Activated CD8-positive, alpha-beta memory T cell treated with anti-CD3 and anti-CD28 coated beads, Interleukin-2, amount 50 U/mL, for 1 hour (primary cell): ENCODE measurements around the gene ZBTB21.
"Not testable (repeated sequence)": the region's sequence is repeated elsewhere in the genome, so short reads cannot be mapped to it uniquely, and the experiment has no call there.

ENCODE experiments used
- DNase-seq: peaks from one replicate; pipeline ENCODE4 v3.0.0-alpha.2; 2020; ENCODE audit errors: extremely low read depth

ZBTB21 gene

GRCh38 chr21:41952568-41953248 lies 57.5 kb downstream of the ZBTB21 start:
- no peak for DNase-seq

- DNase-seq = no peak
Observed at GRCh38 chr21:41951876-41952567, 58.1 kb downstream of the ZBTB21 start.

DNA sequence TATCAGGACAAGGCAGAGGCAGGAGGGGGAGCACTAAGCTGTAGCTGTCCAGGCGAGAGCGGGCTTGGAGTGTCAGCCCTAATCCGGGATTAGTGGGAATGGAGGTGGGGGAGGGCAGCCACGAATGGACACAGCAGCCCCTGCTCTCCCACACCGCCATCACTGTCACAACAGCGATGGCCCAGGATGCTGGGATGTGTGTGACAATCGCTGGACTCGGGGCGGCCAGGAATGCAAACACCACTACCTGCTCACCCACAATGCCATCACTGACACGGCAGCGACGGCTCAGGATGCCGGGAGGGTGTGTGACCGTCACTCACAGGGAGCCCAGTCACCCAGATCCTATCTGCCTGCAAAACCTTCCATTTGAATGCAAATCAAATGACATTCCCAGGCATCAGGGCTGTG lies 59.2 kb downstream of the ZBTB21 start:
- DNase-seq = no peak

DNA sequence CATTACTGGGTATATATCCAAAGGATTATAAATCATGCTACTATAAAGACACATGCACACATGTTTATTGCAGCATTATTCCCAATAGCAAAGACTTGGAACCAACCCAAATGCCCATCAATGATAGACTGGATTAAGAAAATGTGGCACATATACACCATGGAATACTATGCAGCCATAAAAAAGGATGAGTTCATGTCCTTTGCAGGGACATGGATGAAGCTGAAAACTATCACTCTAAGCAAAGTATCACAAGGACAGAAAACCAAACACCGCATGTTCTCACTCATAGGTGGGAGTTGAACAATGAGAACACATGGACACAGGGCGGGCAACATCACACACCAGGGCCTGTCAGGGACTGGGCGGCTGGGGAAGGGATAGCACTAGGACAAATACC lies 60.5 kb downstream of the ZBTB21 start:
- DNase-seq = not testable (repeated sequence)

GRCh38 chr21:41948901-41949300 lies 61.3 kb downstream of the ZBTB21 start:
- no peak for DNase-seq

GRCh38 chr21:41948078-41948895 lies 61.9 kb downstream of the ZBTB21 start:
- DNase-seq = no peak

DNA sequence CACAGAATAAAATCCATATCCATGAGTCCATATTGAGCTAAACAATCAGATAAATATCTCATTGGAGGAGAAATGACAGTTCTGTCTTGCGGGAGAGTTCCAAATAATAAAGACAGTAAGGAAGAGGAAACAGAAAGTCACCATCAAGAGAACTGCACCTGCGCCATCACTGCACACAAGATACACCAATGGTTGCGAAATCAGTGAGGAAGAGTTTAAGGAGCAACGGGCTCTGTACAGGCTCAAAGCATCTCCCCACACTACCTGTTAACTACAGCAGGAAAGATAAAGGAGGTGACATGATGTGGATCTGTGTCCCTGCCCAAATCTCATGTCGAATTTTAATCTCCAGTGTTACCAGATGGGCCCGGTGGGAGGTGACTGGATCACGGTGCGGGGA lies 64.2 kb downstream of the ZBTB21 start:
- no peak for DNase-seq

GRCh38 chr21:41943851-41944250 lies 66.3 kb downstream of the ZBTB21 start:
- DNase-seq = no peak

- DNase-seq = no peak
Observed at GRCh38 chr21:41942457-41942856, 67.7 kb downstream of the ZBTB21 start.

DNA sequence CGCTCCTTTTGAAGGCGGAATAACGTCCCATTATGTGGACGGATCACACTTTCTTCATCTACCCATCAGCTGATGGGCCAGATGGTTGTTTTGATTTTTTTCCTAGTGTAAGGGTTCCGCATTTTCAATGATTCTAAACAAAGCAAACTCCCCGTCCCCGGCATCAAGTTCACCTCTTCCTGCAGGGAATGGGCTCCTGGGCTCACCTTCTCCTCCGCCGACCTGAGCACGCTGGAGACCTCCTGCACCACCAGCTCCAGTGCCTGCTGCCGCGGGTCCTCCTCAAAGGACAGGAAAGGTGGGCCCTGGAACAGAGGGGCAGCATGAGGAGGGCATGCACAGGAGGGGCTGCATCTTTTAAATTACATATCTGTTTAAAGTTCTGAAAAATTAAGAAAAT lies 68.2 kb downstream of the ZBTB21 start:
- DNase-seq = no peak

- DNase-seq = no peak
Observed at GRCh38 chr21:41940431-41940830, 69.7 kb downstream of the ZBTB21 start.

GRCh38 chr21:41939391-41939790 lies 70.8 kb downstream of the ZBTB21 start:
- DNase-seq = no peak
